Measurements from ENCODE around the gene REM1. TPM values are rescaled to one million over a fixed set of nuclear protein-coding genes. Genes with fewer than 3 reads are reported as not detected.

REM1 gene
- total RNA-seq, 1 experiment from 2014 or later = not detected

DNA sequence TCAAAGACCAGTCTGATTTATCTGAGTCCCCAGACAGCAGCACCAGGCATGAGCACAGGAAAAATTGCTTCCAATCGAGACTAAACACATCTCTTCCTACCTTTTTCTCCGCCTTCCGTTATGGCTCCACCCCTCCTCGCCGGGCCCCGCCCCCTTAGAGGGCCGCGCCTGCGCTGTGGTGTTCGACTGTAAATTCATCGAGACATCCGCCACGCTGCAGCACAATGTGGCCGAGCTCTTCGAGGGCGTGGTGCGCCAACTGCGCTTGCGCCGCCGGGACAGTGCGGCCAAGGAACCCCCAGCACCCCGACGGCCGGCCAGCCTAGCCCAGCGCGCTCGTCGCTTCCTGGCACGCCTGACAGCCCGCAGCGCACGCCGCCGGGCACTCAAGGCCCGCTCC is 8.9 kb downstream of the REM1 start:
- POLR2A ChIA-PET = no interaction called here
- H3K27me3 ChIP-seq (replicated peaks; ENCODE audit: control insufficient read depth, insufficient read depth, low read length) = no peaks in the 10 kb centered on the region
- Mint-ChIP-seq H3K4me1 (ENCODE audit: low read depth, unreplicated experiment) (no peaks in the 10 kb centered on the region), H3K27ac (ENCODE audit: unreplicated experiment) (no peak overlapping the region), H3K27me3 (ENCODE audit: insufficient read depth, unreplicated experiment) (peaks cover 26% of the 10 kb centered on the region), H3K9me3 (ENCODE audit: unreplicated experiment) (no peaks in the 10 kb centered on the region), H3K36me3 (ENCODE audit: insufficient read depth, unreplicated experiment) (no peaks in the 10 kb centered on the region), H3K4me3 (ENCODE audit: unreplicated experiment) (no peak overlapping the region)
- intact Hi-C loops (cut with micrococcal nuclease; ENCODE audit: unreplicated experiment) = no loop called here
- CTCF ChIA-PET = no interaction called here
- no peak for DNase-seq
- H3K4me3 ChIP-seq (ENCODE audit: low read depth, low read length) = no peak overlapping the region
- TF ChIP-seq, protein P1, sequence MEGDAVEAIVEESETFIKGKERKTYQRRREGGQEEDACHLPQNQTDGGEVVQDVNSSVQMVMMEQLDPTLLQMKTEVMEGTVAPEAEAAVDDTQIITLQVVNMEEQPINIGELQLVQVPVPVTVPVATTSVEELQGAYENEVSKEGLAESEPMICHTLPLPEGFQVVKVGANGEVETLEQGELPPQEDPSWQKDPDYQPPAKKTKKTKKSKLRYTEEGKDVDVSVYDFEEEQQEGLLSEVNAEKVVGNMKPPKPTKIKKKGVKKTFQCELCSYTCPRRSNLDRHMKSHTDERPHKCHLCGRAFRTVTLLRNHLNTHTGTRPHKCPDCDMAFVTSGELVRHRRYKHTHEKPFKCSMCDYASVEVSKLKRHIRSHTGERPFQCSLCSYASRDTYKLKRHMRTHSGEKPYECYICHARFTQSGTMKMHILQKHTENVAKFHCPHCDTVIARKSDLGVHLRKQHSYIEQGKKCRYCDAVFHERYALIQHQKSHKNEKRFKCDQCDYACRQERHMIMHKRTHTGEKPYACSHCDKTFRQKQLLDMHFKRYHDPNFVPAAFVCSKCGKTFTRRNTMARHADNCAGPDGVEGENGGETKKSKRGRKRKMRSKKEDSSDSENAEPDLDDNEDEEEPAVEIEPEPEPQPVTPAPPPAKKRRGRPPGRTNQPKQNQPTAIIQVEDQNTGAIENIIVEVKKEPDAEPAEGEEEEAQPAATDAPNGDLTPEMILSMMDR (IDR thresholded peaks at IDR 0.05; ENCODE audit: insufficient read depth in 1 of 2, low read depth in 1 of 2, low read length in 1 of 2, severe bottlenecking in 1 of 2, unreplicated experiment in 1 of 2) = no peak
- no TSS peak for BruUV-seq (replicated peaks)
- no peaks in the 10 kb centered on the region for H3K4me1 ChIP-seq
- no peaks in the 10 kb centered on the region for H3K36me3 ChIP-seq (ENCODE audit: control insufficient read depth, insufficient read depth, low read length)
- no peaks in the 10 kb centered on the region for H3K9me3 ChIP-seq

GRCh38 chr20:31485450-31486339 is 10.6 kb downstream of the REM1 start:
- Mint-ChIP-seq H3K36me3 (ENCODE audit: insufficient read depth, unreplicated experiment) (no peaks in the 10 kb centered on the region), H3K9me3 (ENCODE audit: unreplicated experiment) (no peaks in the 10 kb centered on the region), H3K27me3 (ENCODE audit: insufficient read depth, unreplicated experiment) (peaks cover 26% of the 10 kb centered on the region), H3K4me3 (ENCODE audit: unreplicated experiment) (no peak overlapping the region), H3K27ac (ENCODE audit: unreplicated experiment) (no peak overlapping the region), H3K4me1 (ENCODE audit: low read depth, unreplicated experiment) (no peaks in the 10 kb centered on the region)
- no peak overlapping the region for H3K4me3 ChIP-seq (ENCODE audit: low read depth, low read length)
- no peaks in the 10 kb centered on the region for H3K9me3 ChIP-seq
- DNase-seq = no peak
- ChIA-PET POLR2A (interaction anchor here (0.6 kb wide), 1 partner anchor 23 kb away, joined by 3 read pairs; no protein-coding TSS in a partner anchor), CTCF (interaction anchor here (3.3 kb wide), 1 partner anchor 17 kb away, joined by 19 read pairs; no protein-coding TSS in a partner anchor)
- no peaks in the 10 kb centered on the region for H3K27me3 ChIP-seq (replicated peaks; ENCODE audit: control insufficient read depth, insufficient read depth, low read length)
- H3K36me3 ChIP-seq (ENCODE audit: control insufficient read depth, insufficient read depth, low read length) = no peaks in the 10 kb centered on the region
- BruUV-seq (replicated peaks) = no TSS peak
- TF ChIP-seq, protein P1 (IDR thresholded peaks at IDR 0.05; ENCODE audit: insufficient read depth in 1 of 2, low read depth in 1 of 2, low read length in 1 of 2, severe bottlenecking in 1 of 2, unreplicated experiment in 1 of 2) = no peak
- H3K4me1 ChIP-seq = no peaks in the 10 kb centered on the region
- intact Hi-C loops (cut with micrococcal nuclease; ENCODE audit: unreplicated experiment) = no loop called here

- Mint-ChIP-seq H3K4me3 (ENCODE audit: unreplicated experiment) (no peak overlapping the region), H3K4me1 (ENCODE audit: low read depth, unreplicated experiment) (no peaks in the 10 kb centered on the region), H3K9me3 (ENCODE audit: unreplicated experiment) (no peaks in the 10 kb centered on the region), H3K36me3 (ENCODE audit: insufficient read depth, unreplicated experiment) (no peaks in the 10 kb centered on the region), H3K27me3 (ENCODE audit: insufficient read depth, unreplicated experiment) (peaks cover 19% of the 10 kb centered on the region), H3K27ac (ENCODE audit: unreplicated experiment) (no peak overlapping the region)
- Histone ChIP-seq H3K4me3 (ENCODE audit: low read depth, low read length) (no peak overlapping the region), H3K36me3 (ENCODE audit: control insufficient read depth, insufficient read depth, low read length) (no peaks in the 10 kb centered on the region), H3K9me3 (no peaks in the 10 kb centered on the region), H3K27me3 (replicated peaks; ENCODE audit: control insufficient read depth, insufficient read depth, low read length) (no peaks in the 10 kb centered on the region), H3K4me1 (no peaks in the 10 kb centered on the region)
- DNase-seq = no peak
- ChIA-PET POLR2A (no interaction called here), CTCF (interaction anchor here (3.3 kb wide), 1 partner anchor 14 kb away, joined by 19 read pairs; no protein-coding TSS in a partner anchor)
- TF ChIP-seq, protein P1 (IDR thresholded peaks at IDR 0.05; ENCODE audit: insufficient read depth in 1 of 2, low read depth in 1 of 2, low read length in 1 of 2, severe bottlenecking in 1 of 2, unreplicated experiment in 1 of 2) = no peak
- BruUV-seq (replicated peaks) = no TSS peak
- intact Hi-C loops (cut with micrococcal nuclease; ENCODE audit: unreplicated experiment) = no loop called here
Observed at GRCh38 chr20:31488115-31488514, 13.0 kb downstream of the REM1 start.
